Myocyte (in vitro differentiated cells): ENCODE measurements around the gene CDH13. TPM values are rescaled to one million over a fixed set of nuclear protein-coding genes. Genes with fewer than 3 reads are reported as not detected.

ENCODE experiments used
- DNase-seq: peaks from one replicate; pipeline ENCODE4 v3.0.0-alpha.2; 2012; ENCODE audit warnings: low read depth
- total RNA-seq: library from RNA; depleted of rRNA; stranded (reverse); fragments of >200 nt; gene quantifications from 2 replicates; pipeline ENCODE4 v1.2.3, GENCODE V29; 2014

Gene CDH13
- total RNA-seq, 1 donor from 2014 or later: 160 TPM

DNA sequence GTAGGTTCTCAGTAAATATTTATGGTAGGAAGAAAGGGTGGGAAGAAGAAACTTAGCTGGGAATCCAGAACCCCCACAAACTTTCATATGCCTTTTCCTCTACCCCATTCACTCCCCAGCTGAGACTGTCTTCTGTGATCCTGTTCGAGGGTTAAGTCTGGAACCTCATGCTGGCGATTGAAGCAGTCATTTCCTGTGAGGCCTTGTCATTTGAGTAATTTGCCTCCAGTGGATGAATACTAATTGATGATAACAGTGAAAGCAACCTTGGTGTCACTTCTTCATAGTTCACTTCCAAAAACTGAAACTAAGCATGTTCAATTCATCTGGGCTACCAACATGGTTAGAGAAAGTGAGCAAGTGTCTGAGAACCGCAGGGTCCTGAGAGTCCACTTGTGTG, 401.2 kb downstream of the CDH13 start:
- no peak for DNase-seq

DNA sequence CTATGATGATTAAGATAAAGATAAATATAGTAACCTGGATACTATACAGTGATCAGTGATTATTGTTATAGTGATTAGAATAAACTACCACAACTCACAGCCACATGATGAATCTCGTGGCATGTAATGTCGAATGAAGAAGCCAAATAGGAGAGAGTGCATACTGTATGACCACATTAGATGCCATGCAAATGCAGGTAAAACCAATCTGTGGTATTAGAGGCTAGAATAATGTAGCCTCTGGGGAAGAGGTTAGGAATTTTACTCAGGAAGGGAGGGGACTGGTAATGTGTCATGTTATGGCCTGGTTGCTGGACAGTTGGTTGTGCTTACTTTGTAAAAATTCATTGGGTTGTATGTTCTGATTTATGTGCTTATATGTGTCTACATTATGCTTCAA, 402.7 kb downstream of the CDH13 start:
- DNase-seq: no peak

DNA sequence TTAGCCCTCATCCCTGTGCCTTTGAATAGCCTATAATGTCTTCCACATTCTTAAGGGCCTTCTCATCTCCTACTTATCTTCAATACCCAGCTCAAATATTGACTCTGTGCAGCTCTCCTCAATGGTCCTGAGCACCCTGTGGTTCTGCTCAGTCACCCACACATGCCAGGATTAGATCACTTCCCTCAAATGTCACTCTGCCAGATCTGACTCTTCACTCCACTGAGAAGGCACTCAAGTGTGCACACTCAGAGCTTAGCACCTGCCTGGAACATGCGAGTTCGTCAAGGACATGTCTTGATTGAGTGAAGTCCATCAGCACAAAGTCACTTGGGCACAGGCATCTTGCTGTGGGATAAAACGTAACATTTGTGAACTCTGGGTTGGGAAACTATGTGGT, 404.8 kb downstream of the CDH13 start:
- peak; percentile 65 for DNase-seq

DNA sequence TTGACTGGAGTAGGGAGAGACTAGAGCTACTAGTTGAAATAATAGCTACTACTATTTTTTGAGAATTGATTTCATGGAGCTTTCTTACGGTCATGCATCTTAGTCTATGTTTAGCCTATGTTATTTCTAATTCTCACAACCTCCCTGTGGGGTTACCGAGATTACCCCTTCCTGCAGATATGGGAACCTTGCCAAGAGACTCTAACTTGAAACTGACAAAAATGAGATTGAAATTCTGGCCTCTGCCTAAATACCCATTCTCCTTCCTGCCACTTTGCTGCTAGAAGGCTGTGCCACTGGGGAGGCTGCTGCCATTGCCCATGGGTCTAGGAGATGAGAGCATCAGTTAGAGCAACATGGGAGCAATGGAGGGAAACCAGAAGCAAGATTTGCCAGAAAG, 410.3 kb downstream of the CDH13 start:
- DNase-seq: no peak

DNA sequence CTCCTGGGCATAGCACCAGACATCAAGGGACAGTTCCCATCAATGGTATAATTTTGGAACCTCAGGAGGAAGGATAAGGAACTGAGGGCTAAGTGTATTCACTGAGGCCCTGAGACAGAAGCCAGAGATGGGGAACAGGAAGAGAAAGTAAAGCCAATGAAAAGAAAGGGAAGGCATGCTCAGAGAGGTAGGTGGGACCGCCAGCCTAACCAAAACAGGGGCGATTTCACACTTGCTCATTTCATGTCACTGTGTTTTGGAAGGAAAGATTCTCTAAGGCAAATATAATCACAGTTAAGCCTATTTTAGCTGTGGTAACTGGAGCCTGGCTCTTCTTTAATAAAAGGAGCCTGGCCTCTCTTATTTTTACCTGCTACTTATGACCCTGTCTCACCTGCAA, 411.1 kb downstream of the CDH13 start:
- no peak for DNase-seq

DNA sequence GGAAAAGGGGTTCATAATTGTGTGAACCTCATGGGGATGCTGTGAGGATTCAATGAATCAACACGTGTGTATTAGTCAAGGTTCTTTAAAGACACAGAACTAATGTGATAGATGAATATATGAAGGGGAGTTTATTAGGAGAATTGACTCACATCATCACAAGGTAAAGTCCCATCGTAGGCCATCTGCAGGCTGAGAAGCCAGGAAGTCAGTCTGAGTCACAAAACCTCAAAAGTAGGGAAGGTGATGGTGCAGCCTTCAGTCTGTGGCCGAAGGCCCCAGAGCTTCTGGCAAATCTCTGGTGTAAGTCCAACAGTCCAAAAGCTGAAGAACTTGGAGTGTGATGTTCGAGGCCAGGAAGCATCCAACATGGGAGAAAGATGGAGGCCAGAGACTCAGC, 413.4 kb downstream of the CDH13 start:
- no peak for DNase-seq

DNA sequence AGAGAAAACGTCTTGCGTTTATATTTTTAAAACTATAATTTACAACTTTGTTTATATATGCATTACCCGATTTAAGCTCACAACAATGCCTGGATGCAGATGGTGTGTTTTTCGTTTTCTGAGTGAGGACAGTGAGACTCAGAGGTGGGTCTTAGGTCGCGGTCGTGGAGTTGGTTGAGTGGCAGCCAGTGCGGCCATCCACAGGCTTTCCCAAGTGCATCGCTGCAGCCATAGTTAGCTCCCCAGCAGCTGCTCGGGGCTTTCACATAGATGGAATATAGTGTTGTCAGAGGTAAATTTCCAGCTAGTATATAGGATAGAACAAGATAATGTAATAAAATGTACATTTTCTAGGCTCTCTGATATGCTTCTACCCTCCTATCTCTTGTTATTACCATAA, 417.8 kb downstream of the CDH13 start:
- no peak for DNase-seq

DNA sequence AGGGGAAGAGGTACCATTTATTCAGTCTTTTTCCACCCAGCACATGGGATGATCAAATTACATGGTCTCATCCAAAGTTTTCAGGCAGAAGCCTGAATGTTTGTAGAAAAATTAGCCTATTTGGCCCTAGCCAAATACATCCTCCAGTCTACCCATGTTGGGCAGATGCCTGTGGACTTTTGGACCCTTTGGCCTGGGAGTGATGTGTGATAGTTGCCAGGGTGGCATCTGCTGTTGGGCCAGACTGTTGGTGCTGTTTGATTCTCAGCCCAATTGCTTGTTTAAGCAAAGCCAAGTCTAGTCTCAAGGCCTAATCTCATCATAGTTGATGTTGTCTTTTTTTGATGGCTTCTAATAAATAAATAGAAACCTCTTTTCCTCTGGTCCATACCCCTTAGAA, 419.0 kb downstream of the CDH13 start:
- DNase-seq: peak; percentile 8

DNA sequence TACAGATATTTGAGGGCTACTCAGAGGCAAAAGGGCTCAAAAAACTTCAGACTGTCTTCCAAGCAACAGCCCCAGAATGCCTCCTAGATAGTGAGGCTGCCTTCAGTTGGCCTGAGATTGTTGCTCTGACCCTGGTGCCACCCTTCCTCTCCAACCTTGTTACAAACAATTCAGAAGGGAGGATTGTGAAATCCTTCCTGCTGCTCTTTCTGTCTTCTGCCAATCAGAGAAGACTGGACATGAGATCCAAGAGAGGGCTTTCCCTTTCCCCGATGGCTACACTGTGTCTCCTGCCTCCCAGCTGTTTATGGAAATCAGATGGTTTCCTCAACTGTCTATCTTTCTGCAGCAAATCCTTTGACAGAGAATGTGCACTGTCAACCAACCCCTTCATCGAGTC, 419.9 kb downstream of the CDH13 start:
- DNase-seq: peak; percentile 42

DNA sequence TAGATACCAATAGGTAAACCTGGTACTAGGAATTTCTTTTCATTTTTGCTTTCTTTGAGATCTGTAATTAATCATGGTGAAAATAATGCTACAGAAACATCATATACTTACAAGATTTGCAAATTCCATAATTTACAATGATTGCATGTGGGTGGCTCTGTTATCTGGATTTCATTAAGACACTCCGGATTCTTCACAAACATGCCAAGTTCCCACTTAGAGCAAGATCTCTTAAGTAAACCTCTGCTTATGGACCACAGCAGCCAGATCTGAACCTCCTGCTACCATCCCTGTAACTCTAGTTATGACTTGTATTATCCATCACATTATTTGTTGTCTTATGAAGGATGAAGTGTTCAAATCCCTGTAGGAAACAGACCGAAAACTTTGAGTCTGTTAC, 424.7 kb downstream of the CDH13 start:
- no peak for DNase-seq

DNA sequence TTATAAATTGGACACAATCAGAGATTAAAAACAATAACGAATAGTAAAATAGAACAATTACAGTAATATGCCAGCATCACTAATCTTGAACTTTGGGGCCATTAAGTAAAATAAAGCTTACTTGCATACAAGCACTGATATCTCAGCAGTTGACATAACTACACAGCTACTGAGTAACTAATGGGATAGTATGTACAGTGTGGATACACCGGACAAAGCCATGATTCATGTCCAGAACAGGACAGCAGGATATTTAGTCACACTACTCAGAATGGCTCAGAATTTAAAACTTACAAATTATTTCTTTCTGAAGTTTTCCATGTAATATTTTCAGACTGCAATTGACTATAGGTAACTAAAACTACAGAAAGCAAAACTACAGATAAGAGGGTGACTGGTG, 427.5 kb downstream of the CDH13 start:
- no peak for DNase-seq

DNA sequence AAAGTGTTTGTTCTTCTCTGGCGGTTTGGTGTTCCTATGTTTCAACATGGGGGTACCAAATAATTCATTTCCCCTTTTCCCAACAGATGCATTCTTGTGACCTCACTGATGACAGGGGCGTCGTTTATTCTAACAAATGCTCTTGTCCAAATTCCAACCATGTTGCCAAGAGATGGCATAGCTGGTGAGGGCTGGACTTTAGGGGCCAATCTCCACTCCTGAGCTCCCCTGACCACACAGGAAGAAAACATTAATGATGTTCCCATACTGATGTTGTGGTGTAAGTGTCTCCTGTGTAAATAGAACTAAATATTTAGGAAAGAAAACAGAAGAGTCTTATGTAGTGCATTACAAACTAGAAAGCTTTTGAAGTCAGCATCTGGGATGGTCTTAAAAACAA, 431.6 kb downstream of the CDH13 start:
- DNase-seq: no peak

DNA sequence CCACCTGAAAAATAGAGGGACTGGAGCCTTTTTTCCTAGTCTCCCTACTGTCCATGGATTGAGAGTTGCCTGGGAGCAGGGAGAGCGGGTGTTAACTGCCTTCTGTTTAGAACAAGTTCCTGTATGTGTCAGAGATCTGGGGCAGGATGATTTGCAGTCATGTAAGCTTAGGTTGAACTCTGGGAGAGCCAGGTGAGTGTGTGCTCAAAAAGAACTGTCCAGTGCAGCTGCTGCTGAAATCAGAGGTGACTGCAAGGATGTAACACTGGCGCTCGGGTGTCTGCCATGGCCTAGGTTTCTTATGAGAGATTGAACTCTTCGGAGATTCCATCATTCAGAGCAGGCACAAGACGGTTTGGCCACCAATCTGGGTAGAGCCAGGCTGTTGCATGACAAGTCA, 432.5 kb downstream of the CDH13 start:
- DNase-seq: no peak

DNA sequence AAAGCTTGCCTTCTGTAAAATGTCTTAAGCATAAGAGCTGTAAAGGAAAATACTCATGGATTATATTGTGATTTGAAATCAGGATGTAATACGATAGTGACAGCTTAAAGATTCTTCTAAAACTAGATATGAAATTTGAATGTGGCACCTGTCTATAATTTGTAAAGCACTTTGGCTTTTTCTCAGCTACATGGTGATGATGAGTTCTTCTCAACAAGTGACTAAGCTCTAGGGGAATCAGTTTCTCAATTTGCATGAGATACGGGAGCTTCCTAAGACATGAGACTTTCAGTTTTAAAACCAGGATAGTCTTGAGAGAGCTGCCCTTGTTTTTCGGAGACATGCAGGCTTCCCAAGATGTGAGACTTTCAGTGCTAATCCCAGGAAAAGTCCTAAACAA, 439.2 kb downstream of the CDH13 start:
- no peak for DNase-seq

DNA sequence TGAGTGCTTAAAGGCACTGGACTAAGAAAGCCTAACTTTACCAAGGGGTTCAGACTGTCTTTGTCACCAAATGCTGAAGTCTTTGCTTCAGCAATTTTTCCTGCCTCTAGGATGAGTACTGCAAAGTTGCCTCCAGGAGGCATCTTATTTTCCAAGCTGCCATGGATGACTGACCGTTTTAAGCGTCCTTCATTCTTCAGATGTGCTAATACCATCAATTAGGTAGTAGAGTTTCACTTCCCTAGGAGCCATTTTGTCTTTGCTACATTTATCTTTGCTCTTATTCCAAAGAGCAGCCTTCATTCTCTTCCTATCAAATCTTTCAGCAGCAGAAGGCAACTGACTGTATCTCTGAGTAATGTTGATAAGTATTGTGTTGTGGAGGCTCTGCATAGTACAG, 440.1 kb downstream of the CDH13 start:
- no peak for DNase-seq

DNA sequence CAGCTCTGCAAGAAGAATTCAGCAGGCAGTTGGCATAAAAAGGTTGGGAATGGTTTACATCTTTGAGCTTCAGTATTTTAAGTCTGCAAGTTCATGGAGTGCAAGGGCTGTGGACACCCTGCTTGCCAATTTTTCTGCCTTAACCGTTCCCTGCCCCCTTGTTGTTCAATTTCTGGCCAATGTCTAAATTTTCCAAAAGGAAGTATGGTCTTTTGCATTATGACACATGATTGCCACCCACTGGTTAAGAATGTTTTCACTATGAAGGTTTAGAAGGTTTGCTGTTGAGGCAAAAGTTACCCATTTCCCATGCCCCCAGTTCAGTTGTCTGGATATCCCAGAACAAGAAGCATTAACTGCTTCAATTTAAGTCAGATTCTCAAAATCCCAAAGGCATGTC, 441.9 kb downstream of the CDH13 start:
- peak; percentile 30 for DNase-seq

DNA sequence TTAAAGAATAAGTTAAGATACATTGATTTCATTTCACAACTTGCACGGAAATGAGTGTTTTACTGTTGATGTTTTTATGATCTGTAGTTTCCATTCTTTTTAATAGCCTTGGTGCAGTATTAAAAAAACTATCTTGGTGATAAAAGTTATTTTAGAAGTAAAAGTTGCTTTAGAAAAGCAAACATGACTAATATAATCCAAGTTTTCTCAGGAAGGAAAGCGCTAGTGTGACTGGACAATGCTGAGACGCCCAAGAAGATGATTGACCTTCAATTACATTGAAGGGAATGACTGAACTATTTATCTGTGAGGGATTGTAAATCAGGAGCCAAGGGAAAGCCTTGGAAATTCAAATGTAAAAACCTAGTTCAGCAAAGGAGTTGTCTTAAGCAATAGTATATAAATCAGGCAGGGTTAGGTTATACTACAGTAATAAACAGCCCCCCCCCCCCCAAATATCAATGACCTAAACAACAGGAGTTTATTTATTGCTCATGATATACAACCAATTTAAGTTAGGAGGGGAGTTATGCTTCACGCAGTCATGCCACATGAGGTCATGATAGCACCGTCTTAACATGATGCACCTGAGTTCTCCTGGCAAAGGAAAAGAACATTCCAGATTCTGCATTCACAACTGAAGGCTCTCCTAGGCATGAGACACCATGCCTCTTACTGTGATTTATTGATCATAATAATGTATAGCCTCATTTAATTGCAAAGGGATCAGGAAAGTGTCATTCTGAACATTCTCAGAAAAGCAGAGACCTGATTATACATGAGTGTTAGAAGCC, 443.8 kb downstream of the CDH13 start:
- no peak for DNase-seq

DNA sequence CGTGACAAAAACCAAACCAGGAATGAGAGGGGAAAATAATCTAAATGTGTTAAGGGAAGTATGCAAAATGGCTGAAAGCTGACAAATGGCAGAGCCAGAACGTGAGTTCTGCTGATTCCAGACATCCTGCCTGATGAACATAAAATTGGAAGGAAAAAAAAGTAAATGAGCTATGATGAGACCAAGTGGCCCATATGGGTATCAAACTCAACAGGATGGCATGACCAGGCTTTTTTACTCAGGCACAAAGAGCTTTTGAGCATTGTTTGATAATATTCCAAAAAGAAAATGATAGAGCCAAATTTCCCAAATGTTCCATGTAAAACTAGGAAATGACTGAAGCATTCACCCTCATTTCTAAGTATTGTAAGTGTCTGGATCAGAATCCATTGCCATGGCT, 449.2 kb downstream of the CDH13 start:
- DNase-seq: no peak

DNA sequence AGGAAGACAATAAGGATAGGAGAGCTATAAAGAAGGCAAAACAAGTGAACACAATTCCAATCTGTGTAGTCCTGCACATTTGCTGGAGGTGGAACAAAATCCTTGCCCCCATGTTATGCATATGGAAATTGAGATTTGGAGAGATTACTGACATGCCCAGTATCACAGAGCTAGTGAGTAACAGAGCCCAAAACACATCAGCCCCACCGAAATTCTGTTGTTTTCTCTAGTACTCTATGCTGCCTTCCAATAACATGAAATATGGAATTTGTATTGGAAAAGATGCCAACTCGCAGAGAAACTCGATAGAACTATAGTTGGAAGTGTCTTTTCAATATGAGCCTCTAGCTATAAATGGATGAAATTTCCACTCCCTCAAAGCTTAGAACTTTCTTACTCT, 456.6 kb downstream of the CDH13 start:
- no peak for DNase-seq

DNA sequence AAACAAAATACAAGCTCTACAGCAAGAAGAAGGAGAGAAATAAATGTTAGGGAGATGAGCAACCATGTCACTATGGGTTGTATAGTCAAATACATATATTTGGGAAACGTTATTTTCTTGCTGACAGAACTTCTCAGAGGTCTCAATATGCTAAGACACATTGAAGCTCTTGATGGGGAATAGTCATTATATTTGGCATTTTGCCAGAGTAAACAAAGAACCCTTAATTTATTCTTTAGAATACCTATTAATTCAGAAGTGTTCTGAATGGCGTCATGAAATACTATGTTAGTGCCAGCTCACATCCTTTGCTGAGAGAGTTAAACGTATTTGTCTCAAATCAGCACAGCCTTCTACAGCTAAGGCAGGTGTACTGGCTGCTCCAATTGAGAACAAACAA, 458.9 kb downstream of the CDH13 start:
- no peak for DNase-seq

DNA sequence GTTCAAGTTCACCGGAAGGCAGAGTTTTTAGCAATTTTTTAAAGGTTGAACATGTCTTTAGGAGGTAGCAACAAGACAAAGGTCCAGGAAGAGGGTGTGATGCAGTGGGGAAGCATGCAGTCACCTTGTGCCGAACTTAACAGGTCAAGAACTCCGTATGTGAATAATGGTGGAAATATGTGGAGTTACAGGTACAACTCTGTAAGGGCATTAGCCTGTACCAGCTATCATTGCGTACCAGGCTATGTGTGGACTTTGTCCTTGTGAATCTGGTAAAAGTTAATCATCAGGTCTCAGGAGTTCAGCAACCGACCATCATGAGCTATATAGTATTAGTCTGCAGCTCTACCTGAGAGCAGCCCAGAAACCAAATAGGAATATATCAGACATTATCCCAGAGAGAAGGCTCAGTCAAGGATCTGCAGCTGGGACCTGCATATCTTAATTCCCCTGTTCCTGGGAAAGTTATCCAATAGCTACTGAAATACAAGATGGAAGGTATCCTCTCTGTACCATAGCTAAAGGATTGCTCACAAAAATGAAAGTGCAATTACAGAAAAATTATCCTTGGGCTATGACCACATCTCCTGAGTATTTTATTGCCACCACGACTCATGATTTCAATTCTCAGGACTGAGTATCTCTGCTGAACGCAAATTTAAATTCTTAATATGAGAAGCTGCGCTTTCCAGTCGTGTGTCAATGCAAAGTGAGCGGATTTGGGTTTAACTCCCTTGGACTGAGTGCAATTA, 469.3 kb downstream of the CDH13 start:
- peak; percentile 22 for DNase-seq

DNA sequence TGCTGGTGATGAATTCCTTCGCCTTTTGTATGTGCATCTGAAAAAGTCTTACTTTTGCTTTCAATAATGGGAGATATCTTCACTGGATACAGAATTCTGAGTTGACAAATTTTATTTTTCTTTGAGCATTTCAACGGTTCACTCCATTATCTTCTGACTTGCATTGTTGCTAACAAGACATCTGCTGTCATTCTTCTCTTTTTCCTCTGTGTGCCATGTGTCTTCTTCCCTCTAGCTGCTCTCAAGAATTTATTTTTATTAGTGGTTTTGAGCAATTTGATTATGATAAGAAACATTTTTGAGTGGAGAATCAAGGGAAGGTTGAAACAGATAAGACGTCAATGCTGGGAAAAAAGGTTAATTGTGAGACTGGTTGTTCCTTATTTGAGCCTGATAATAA, 471.8 kb downstream of the CDH13 start:
- no peak for DNase-seq

DNA sequence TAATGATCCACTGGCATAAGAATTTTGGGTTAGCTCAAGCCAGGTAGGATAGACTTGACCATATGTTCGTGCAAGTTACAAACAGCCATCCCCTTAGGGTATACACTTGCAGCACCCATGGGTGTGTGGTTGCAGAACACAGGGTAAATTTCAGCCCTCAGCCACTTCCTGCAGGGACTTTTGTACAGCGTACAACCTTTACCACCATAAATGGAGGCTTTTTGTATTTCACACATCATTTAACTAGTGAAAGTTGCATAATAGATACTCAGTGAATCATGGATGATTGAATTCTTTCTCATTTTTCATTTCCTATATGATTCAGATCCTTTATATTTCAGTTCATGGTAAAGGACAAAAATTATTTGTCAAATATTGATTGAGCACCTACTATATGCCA, 473.9 kb downstream of the CDH13 start:
- DNase-seq: no peak
